ENCODE measurements around the gene PLOD1. TPM values are rescaled to one million over a fixed set of nuclear protein-coding genes. Genes with fewer than 3 reads are reported as not detected.
"Not testable (repeated sequence)": the region's sequence is repeated elsewhere in the genome, so short reads cannot be mapped to it uniquely, and the experiment has no call there.

PLOD1 gene
- total RNA-seq, 3 donors from 2014 or later: 33.7 to 68.6 (median 35.4) TPM

DNA sequence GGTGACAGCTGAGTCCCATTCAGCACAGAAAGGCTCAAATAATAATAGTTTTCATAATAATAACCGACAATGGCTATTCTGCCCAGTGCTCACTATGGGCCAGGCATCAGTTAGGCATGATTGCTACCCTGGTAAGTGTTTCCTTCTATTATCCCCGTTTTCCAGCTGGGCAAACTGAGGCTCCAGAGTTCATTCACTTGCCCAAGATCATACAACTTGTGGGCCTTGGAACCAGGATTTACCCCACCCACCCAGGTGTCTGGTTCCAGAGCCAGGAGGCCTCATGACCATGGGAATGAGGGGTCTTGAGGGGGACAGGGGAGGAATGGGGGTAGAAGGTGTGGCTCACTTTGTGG, 518 bp downstream of the PLOD1 start:
- no peak for DNase-seq
- TF ChIP-seq, protein P1, sequence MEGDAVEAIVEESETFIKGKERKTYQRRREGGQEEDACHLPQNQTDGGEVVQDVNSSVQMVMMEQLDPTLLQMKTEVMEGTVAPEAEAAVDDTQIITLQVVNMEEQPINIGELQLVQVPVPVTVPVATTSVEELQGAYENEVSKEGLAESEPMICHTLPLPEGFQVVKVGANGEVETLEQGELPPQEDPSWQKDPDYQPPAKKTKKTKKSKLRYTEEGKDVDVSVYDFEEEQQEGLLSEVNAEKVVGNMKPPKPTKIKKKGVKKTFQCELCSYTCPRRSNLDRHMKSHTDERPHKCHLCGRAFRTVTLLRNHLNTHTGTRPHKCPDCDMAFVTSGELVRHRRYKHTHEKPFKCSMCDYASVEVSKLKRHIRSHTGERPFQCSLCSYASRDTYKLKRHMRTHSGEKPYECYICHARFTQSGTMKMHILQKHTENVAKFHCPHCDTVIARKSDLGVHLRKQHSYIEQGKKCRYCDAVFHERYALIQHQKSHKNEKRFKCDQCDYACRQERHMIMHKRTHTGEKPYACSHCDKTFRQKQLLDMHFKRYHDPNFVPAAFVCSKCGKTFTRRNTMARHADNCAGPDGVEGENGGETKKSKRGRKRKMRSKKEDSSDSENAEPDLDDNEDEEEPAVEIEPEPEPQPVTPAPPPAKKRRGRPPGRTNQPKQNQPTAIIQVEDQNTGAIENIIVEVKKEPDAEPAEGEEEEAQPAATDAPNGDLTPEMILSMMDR (IDR thresholded peaks at IDR 0.05): no peak
- peaks cover 10% of the 10 kb centered on the region for H3K4me1 ChIP-seq (ENCODE audit: low read depth)
- H3K4me3 ChIP-seq: no peak overlapping the region
- intact Hi-C loops (cut with DNase I, micrococcal nuclease): no loop called here
- H3K36me3 ChIP-seq (ENCODE audit: low read depth): no peaks in the 10 kb centered on the region
- peak; percentile 15 for ATAC-seq
- H3K9me3 ChIP-seq: no peaks in the 10 kb centered on the region

- DNase-seq; intact Hi-C loops (cut with DNase I, micrococcal nuclease); H3K9me3 ChIP-seq; H3K4me3 ChIP-seq; ATAC-seq; H3K36me3 ChIP-seq (ENCODE audit: low read depth): not testable (repeated sequence)
- peaks cover 10% of the 10 kb centered on the region for H3K4me1 ChIP-seq (ENCODE audit: low read depth)
Observed at GRCh38 chr1:11935733-11936132, 1.2 kb downstream of the PLOD1 start.

- intact Hi-C loops (cut with DNase I, micrococcal nuclease): no loop called here
- no peak for ATAC-seq
Observed at GRCh38 chr1:11938722-11939526, 4.4 kb downstream of the PLOD1 start.

DNA sequence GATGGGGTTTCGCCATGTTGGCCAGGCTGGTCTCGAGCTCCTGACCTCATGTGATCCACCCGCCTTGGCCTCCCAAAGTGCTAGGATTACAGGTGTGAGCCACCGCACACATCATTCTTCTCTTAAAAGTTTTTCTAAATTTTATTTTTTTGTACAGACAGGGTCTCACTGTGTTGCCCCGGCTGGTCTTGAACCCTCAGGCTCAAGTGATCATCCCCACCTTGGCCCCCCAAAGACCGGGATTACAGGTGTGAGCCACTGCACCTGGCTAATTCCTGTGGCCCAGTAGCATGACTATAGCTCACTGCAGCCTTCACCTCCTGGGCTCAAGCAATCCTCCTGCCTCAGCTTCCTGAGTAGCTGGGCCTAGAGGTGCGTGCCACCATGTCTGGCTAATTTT, 5.3 kb downstream of the PLOD1 start:
- H3K9me3 ChIP-seq; ATAC-seq; H3K36me3 ChIP-seq (ENCODE audit: low read depth); DNase-seq; intact Hi-C loops (cut with DNase I, micrococcal nuclease); H3K4me3 ChIP-seq: not testable (repeated sequence)
- H3K4me1 ChIP-seq (ENCODE audit: low read depth): peaks cover 10% of the 10 kb centered on the region

More at GRCh38 chr1:11938722-11939526, 4.4 kb downstream of the PLOD1 start:
- DNase-seq: no peak
- Histone ChIP-seq H3K4me3 (no peak overlapping the region), H3K9me3 (no peaks in the 10 kb centered on the region), H3K36me3 (ENCODE audit: low read depth) (no peaks in the 10 kb centered on the region), H3K4me1 (ENCODE audit: low read depth) (peaks cover 10% of the 10 kb centered on the region)
- TF ChIP-seq, protein P1 (IDR thresholded peaks at IDR 0.05): no peak

GRCh38 chr1:11940260-11940921, 5.9 kb downstream of the PLOD1 start:
- no peaks in the 10 kb centered on the region for H3K9me3 ChIP-seq
- ATAC-seq (peak; percentile 90), DNase-seq (peak in 2 of 3 donors; percentile 45 to 62)
- no peak overlapping the region for H3K4me3 ChIP-seq
- peaks cover 7% of the 10 kb centered on the region for H3K4me1 ChIP-seq (ENCODE audit: low read depth)
- intact Hi-C loops (cut with DNase I, micrococcal nuclease): no loop called here
- TF ChIP-seq, protein P1 (IDR thresholded peaks at IDR 0.05): no peak
- no peaks in the 10 kb centered on the region for H3K36me3 ChIP-seq (ENCODE audit: low read depth)

GRCh38 chr1:11942280-11942679, 7.8 kb downstream of the PLOD1 start:
- DNase-seq: no peak
- intact Hi-C loops (cut with DNase I, micrococcal nuclease): no loop called here
- Histone ChIP-seq H3K9me3 (no peaks in the 10 kb centered on the region), H3K36me3 (ENCODE audit: low read depth) (no peaks in the 10 kb centered on the region), H3K4me1 (ENCODE audit: low read depth) (peaks cover 5% of the 10 kb centered on the region), H3K4me3 (no peak overlapping the region)
- TF ChIP-seq, protein P1 (IDR thresholded peaks at IDR 0.05): no peak
- no peak for ATAC-seq
